AG10803 (cell line): ENCODE data around the gene OSBPL2.

ENCODE experiments used
- DNase-seq: peaks from one replicate; pipeline ENCODE4 v3.0.0; 2010; ENCODE audit warnings: low read depth
- H3K4me3 ChIP-seq: 2 replicates; pipeline ENCODE4 v1.5.1; 2011; ENCODE audit warnings: mild to moderate bottlenecking, low read length, control low read depth
- CTCF ChIP-seq: conservative IDR thresholded peaks from 2 replicates; pipeline ENCODE4 v1.5.1; 2011; ENCODE audit warnings: mild to moderate bottlenecking, low read length, control low read depth, inconsistent platforms

Gene OSBPL2

GRCh38 chr20:62325172-62325905 is 87.0 kb downstream of the OSBPL2 start:
- no peak for TF ChIP-seq CTCF
- no peak for DNase-seq
- no peak overlapping the region for H3K4me3 ChIP-seq

- no peak for TF ChIP-seq CTCF
- DNase-seq = no peak
- no peak overlapping the region for H3K4me3 ChIP-seq
Observed at GRCh38 chr20:62326559-62326958, 88.2 kb downstream of the OSBPL2 start.

GRCh38 chr20:62326959-62327725 is 88.8 kb downstream of the OSBPL2 start:
- no peak for TF ChIP-seq CTCF

GRCh38 chr20:62327726-62328495 is 89.6 kb downstream of the OSBPL2 start:
- H3K4me3 ChIP-seq = no peak overlapping the region
- no peak for TF ChIP-seq CTCF

More at GRCh38 chr20:62326959-62327725, 88.8 kb downstream of the OSBPL2 start:
- no peak overlapping the region for H3K4me3 ChIP-seq
- DNase-seq = no peak

GRCh38 chr20:62328684-62329388 is 90.5 kb downstream of the OSBPL2 start:
- no peak overlapping the region for H3K4me3 ChIP-seq
- DNase-seq = no peak
- no peak for TF ChIP-seq CTCF

More at GRCh38 chr20:62327726-62328495, 89.6 kb downstream of the OSBPL2 start:
- DNase-seq = no peak

- TF ChIP-seq CTCF = no peak
- no peak overlapping the region for H3K4me3 ChIP-seq
- DNase-seq = no peak
Observed at GRCh38 chr20:62329389-62330377, 91.4 kb downstream of the OSBPL2 start.
